PC-3 (cell line): ENCODE results near the gene MRPL30. TPM values are rescaled to one million over a fixed set of nuclear protein-coding genes. Genes with fewer than 3 reads are reported as not detected.

ENCODE experiments used
- ATAC-seq: fragments of 200-7000 bp; cut with Tn5 transposase; 2 replicates; pipeline ENCODE4 v1.9.1; 2020; ENCODE audit warnings: mild to moderate bottlenecking, moderate library complexity
- BruUV-seq: library from RNA; stranded (reverse); fragments of 400-500 nt; replicated peaks from 2 replicates; lab custom pipeline; 2021; lab: Mats Ljungman, UMichigan
- CTCF ChIA-PET: fragments of 300-600 bp; sonication (Branson Sonifier 250); formaldehyde crosslinking; loops from one replicate; lab custom pipeline; 2022; ENCODE audit warnings: antibody characterized with exemption; lab: Charles Lee
- POLR2A ChIA-PET: fragments of 300-600 bp; sonication (Branson Sonifier 250); formaldehyde crosslinking; loops from one replicate; lab custom pipeline; 2022; ENCODE audit warnings: antibody characterized with exemption; ENCODE audit not compliant: unreplicated experiment; lab: Charles Lee
- DNase-seq: peaks from one replicate; pipeline ENCODE4 v3.0.0-alpha.2; 2015
- H2AFZ ChIP-seq: fragments of 300-600 bp; sonication (generic); 2 replicates; pipeline ENCODE4 v1.6.0; 2016; ENCODE audit warnings: antibody characterized with exemption, low read length
- H3F3A ChIP-seq: fragments of 300-600 bp; sonication (generic); one replicate; pipeline ENCODE4 v1.6.0; 2017; ENCODE audit warnings: antibody characterized with exemption, low read length, control low read depth, mild to moderate bottlenecking; ENCODE audit not compliant: unreplicated experiment
- H3K27ac ChIP-seq: fragments of 300-600 bp; sonication (generic); 2 replicates; pipeline ENCODE4 v1.5.1; 2016; ENCODE audit warnings: mild to moderate bottlenecking, low read length
- H3K27me3 ChIP-seq: fragments of 300-600 bp; sonication (generic); 2 replicates; pipeline ENCODE4 v1.6.1; 2016; ENCODE audit warnings: low read length, mixed read lengths
- H3K36me3 ChIP-seq: fragments of 300-600 bp; sonication (generic); 2 replicates; pipeline ENCODE4 v1.6.1; 2016; ENCODE audit warnings: low read depth, mixed run types, low read length, mixed read lengths
- H3K4me1 ChIP-seq: fragments of 300-600 bp; sonication (generic); 2 replicates; pipeline ENCODE4 v1.5.1; 2016; ENCODE audit warnings: low read length; ENCODE audit not compliant: insufficient read depth
- H3K4me2 ChIP-seq: fragments of 300-600 bp; sonication (generic); 2 replicates; pipeline ENCODE4 v1.6.0; 2016; ENCODE audit warnings: low read length
- H3K4me3 ChIP-seq: fragments of 300-600 bp; sonication (generic); 2 replicates; pipeline ENCODE4 v1.5.1; 2016; ENCODE audit warnings: mild to moderate bottlenecking, low read length, mixed read lengths
- H3K79me2 ChIP-seq: fragments of 300-600 bp; sonication (generic); 2 replicates; pipeline ENCODE4 v1.6.1; 2017; ENCODE audit warnings: low read length, mixed read lengths
- H3K9ac ChIP-seq: fragments of 300-600 bp; sonication (generic); 2 replicates; pipeline ENCODE4 v1.6.0; 2016; ENCODE audit warnings: mild to moderate bottlenecking, low read length
- H3K9me2 ChIP-seq: fragments of 300-600 bp; sonication (generic); replicated peaks from 2 replicates; pipeline ENCODE4 v1.6.1; 2016; ENCODE audit warnings: mixed run types, low read length, mixed read lengths
- H3K9me3 ChIP-seq: fragments of 300-600 bp; sonication (generic); 2 replicates; pipeline ENCODE4 v1.6.1; 2016; ENCODE audit warnings: low read length, mixed read lengths
- H4K20me1 ChIP-seq: fragments of 300-600 bp; sonication (generic); 2 replicates; pipeline ENCODE4 v1.6.1; 2016; ENCODE audit warnings: low read length, mixed read lengths
- CTCF ChIP-seq: fragments of 300-600 bp; sonication (generic); conservative IDR thresholded peaks from 2 replicates; pipeline ENCODE4 v1.5.1; 2017; ENCODE audit warnings: antibody characterized with exemption, low read depth, mild to moderate bottlenecking, low read length
- EZH2 ChIP-seq: fragments of 300-600 bp; sonication (generic); IDR thresholded peaks from one replicate; pipeline ENCODE4 v1.6.1; 2017; ENCODE audit warnings: antibody characterized with exemption, mild to moderate bottlenecking, low read length; ENCODE audit not compliant: unreplicated experiment
- EZH2phosphoT487 ChIP-seq: fragments of 300-600 bp; sonication (generic); IDR thresholded peaks from 2 replicates; pipeline ENCODE4 v1.6.1; 2018; ENCODE audit warnings: mild to moderate bottlenecking, antibody characterized with exemption, low read length, borderline replicate concordance
- intact Hi-C: fragments of 100-400 bp; cut with micrococcal nuclease; formaldehyde crosslinking; loops from 2 replicates; pipeline ENCODE4 v1.9.0; 2023
- total RNA-seq: library from RNA; depleted of rRNA; stranded (reverse); fragments of >200 nt; gene quantifications from 2 replicates; pipeline ENCODE4 v1.2.3, GENCODE V29; 2014

MRPL30 gene
- total RNA-seq, 1 experiment from 2014 or later, result 39.7 TPM

GRCh38 chr2:99141110-99142108, 39.6 kb upstream of the MRPL30 start, which contains the start of gene C2orf15:
Gene C2orf15 (plus strand): TSS chr2:99141707. CDS start chr2:99150559, 8,852 bp downstream.
- TF ChIP-seq CTCF, result no peak
- no peak for TF ChIP-seq EZH2
- BruUV-seq, result TSS peak; percentile 51
- Histone ChIP-seq H3K27ac (peak within 1 kb of the TSS; percentile 48), H3K27me3 (no peaks in the 10 kb centered on the region), H3K79me2 (peaks cover 26% of the 10 kb centered on the region), H4K20me1 (no peaks in the 10 kb centered on the region), H3K4me1 (peaks cover 20% of the 10 kb centered on the region), H3K9ac (peak within 1 kb of the TSS; percentile 71), H3K4me3 (peak within 1 kb of the TSS; percentile 88), H3F3A (no peaks in the 10 kb centered on the region), H3K9me3 (no peaks in the 10 kb centered on the region), H3K9me2 (no peaks in the 10 kb centered on the region), H3K36me3 (no peaks in the 10 kb centered on the region), H3K4me2 (peak within 1 kb of the TSS; percentile 98), H2AFZ (peak within 1 kb of the TSS; percentile 95)
- intact Hi-C loops, result loop anchor here (1.0 to 2.0 kb wide), 2 partner anchors 13 to 40 kb away; partner anchors contain the start of genes LIPT1, MITD1, MRPL30 and TSGA10
- ATAC-seq (peak; percentile 87), DNase-seq (peak; percentile 93)
- POLR2A ChIA-PET, result interaction anchor here (0.7 to 1.1 kb wide), 3 partner anchors 13 to 1422 kb away, joined by 3 read pairs; partner anchors contain the start of genes LIPT1, PDCL3 and TSGA10
- CTCF ChIA-PET, result interaction anchor here (0.6 to 1.6 kb wide), 4 partner anchors 14 to 56 kb away, joined by 3 to 9 read pairs (median 4); partner anchors contain the start of genes LIPT1 and TSGA10

GRCh38 chr2:99150706-99151105, 30.3 kb upstream of the MRPL30 start:
- peaks cover 21% of the 10 kb centered on the region for H3K79me2 ChIP-seq
- no peak overlapping the region for H3K27ac ChIP-seq
- no peaks in the 10 kb centered on the region for H3K27me3 ChIP-seq
- TF ChIP-seq EZH2phosphoT487 (no peak), EZH2 (no peak), CTCF (no peak)
- H3K4me1 ChIP-seq, result peaks cover 17% of the 10 kb centered on the region
- H3K9ac ChIP-seq, result no peak overlapping the region
- H3K9me3 ChIP-seq, result no peaks in the 10 kb centered on the region
- DNase-seq, result no peak
- intact Hi-C loops, result loop anchor here (10.0 kb wide), 1 partner anchor 66 kb away; no protein-coding TSS in a partner anchor
- H3K9me2 ChIP-seq, result no peaks in the 10 kb centered on the region
- ChIA-PET POLR2A (no interaction called here), CTCF (no interaction called here)
- no peak for ATAC-seq
- BruUV-seq, result no TSS peak
- H3K36me3 ChIP-seq, result no peaks in the 10 kb centered on the region
- H3K4me2 ChIP-seq, result no peak overlapping the region
- H2AFZ ChIP-seq, result no peak overlapping the region
- no peak overlapping the region for H3K4me3 ChIP-seq
- no peaks in the 10 kb centered on the region for H4K20me1 ChIP-seq
- no peaks in the 10 kb centered on the region for H3F3A ChIP-seq
